HG02759 (cell line): Measurements from ENCODE around the gene COG7.
A peak's percentile ranks its signal among the peaks of the same experiment; 100 is the strongest.
"Not testable (repeated sequence)": the region's sequence is repeated elsewhere in the genome, so short reads cannot be mapped to it uniquely, and the experiment has no call there.

ENCODE experiments used
- ATAC-seq: cut with Tn5 transposase; IDR thresholded peaks from one replicate; pipeline ENCODE4 v1.9.1; 2021; ENCODE audit warnings: mild to moderate bottlenecking, moderate library complexity; ENCODE audit not compliant: unreplicated experiment

COG7 gene

GRCh38 chr16:23452572-23453337 lies at the start of gene COG7:
Gene COG7 (minus strand): TSS chr16:23453189. CDS start chr16:23452994, 195 bp downstream.
- ATAC-seq = peak; percentile 89

- ATAC-seq = no peak
Measured at GRCh38 chr16:23502466-23502865, 49.5 kb upstream of the COG7 start.

- no peak for ATAC-seq
Measured at GRCh38 chr16:23501291-23501690, 48.3 kb upstream of the COG7 start.

- ATAC-seq = no peak
Measured at GRCh38 chr16:23500862-23501225, 47.9 kb upstream of the COG7 start.

- no peak for ATAC-seq
Measured at GRCh38 chr16:23500212-23500861, 47.3 kb upstream of the COG7 start.

GRCh38 chr16:23499801-23500200 lies 46.8 kb upstream of the COG7 start:
- ATAC-seq = no peak

- ATAC-seq = no peak
Measured at GRCh38 chr16:23498863-23499262, 45.9 kb upstream of the COG7 start.

GRCh38 chr16:23497543-23497868 lies 44.5 kb upstream of the COG7 start:
- ATAC-seq = no peak

- no peak for ATAC-seq
Measured at GRCh38 chr16:23496821-23497542, 44.0 kb upstream of the COG7 start.

- no peak for ATAC-seq
Measured at GRCh38 chr16:23495671-23496070, 42.7 kb upstream of the COG7 start.

GRCh38 chr16:23494188-23494587 lies 41.2 kb upstream of the COG7 start:
- ATAC-seq = no peak

- no peak for ATAC-seq
Measured at GRCh38 chr16:23491490-23492391, 38.8 kb upstream of the COG7 start.

- no peak for ATAC-seq
Measured at GRCh38 chr16:23486480-23486879, 33.5 kb upstream of the COG7 start.

- no peak for ATAC-seq
Measured at GRCh38 chr16:23485841-23486240, 32.9 kb upstream of the COG7 start.

- ATAC-seq = no peak
Measured at GRCh38 chr16:23485257-23485614, 32.2 kb upstream of the COG7 start.

GRCh38 chr16:23484510-23485256 lies 31.7 kb upstream of the COG7 start:
- ATAC-seq = no peak

- ATAC-seq = not testable (repeated sequence)
Measured at GRCh38 chr16:23483492-23483891, 30.5 kb upstream of the COG7 start.

GRCh38 chr16:23482778-23483177 lies 29.8 kb upstream of the COG7 start:
- ATAC-seq = no peak

- no peak for ATAC-seq
Measured at GRCh38 chr16:23480257-23480656, 27.3 kb upstream of the COG7 start.

- ATAC-seq = no peak
Measured at GRCh38 chr16:23479138-23479537, 26.1 kb upstream of the COG7 start.
